Measurements from ENCODE around the gene SLC9A8.
A peak's percentile ranks its signal among the peaks of the same experiment; 100 is the strongest.
"Not testable (repeated sequence)": the region's sequence is repeated elsewhere in the genome, so short reads cannot be mapped to it uniquely, and the experiment has no call there.

The SLC9A8 gene

DNA sequence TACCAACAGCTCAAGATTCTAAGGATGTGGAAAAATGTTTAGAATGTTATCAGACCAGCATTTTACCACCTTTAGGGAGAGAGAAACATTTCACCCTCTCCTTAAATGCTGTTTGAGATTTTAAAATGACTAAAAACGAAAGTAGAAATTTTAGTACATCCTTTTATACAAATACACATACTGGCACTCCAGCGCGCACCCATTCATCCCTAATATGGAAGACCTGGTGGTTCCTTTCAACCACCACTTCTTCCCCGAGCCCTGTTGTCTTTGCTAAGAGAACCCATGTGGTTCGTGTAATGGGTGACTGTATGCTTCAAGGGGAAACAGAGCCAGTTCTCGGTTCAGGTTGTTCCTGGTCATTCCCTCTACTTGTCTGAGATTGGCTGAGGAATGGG lies 81.4 kb downstream of the SLC9A8 start:
- DNase-seq (ENCODE audit: low read depth) = no peak

DNA sequence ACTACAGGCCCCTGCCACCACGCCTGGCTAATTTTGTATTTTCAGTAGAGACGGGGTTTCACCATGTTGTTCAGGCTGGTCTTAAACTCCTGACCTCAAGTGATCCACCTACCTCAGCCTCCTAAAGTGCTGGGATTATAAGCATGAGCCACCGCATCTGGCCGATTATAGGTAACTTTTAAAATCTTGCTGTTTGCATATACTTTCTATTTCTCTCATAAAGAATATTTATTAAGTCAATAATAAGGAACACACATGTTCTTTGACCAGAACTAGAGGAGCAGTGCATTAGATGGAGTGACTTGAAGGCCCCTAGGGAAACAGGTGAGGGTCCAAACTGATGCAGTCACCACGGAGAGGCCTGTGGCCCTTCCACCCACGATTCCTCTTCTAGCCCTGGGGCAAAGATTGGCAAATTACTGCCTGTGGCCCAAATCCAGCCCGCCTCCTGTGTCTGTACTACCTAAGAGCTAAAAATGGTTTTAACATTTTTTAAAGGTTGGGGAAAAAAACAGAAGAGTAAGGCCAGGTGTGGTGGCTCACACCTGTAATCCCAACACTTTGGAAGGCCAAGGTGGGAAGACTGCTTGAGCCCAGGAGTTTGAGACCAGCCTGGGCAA lies 83.0 kb downstream of the SLC9A8 start:
- not testable (repeated sequence) for DNase-seq (ENCODE audit: low read depth)

DNA sequence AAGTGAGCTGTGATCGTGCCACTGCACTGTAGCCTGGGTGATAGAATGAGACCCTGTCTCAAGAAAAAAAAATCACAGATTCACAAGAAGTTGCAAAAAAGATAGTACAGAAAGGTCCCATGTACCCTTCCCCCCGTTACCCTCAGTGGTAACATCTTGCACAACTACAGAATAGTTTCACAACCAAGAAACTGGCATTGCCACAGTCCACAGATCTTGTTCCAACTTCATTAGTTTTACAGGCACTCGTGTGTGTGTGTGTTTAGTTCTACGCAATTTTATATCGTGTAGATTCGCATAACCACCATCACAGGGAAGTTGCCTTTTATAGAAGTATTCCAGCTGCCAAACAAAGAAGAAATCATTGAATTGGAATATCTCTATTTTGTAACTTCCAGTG lies 83.6 kb downstream of the SLC9A8 start:
- no peak for DNase-seq (ENCODE audit: low read depth)

DNA sequence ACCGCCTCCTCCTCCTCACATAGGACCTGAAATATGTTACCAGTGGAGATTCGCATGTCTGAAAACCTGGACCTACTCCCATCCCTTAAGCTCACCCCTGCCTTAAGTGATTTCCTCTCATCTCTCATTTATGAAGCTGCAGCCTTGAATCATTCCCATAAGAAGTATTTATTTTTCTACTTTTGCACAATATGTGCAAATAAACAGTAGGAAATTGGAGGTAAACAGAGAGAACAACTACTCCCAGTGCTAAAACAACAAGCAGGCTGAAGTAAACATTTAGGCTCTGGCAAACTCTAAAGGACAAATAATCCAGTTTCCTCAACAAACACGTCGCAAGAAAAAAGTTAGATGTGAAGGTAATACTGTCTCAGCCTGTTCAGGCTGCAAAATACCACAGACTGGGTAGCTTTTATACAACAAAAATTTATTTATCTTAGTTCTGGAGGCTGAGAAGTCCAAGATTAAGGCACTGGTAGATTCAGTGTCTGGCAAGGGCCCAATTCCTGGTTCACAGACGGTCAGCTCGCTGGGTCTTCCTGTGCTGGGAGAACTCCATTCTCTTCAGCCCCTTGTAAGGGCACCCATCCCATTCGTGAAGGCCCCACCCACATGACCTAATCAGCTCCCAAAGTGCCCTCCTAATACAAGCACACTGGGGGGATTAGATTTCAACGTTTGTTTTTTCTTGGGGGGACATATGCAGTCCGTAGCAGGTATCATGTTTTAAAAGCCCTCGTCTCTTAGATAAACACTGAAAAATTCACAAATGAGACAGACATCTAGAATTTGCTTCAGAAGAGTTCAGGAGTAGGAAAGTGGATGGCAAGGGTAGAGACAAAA lies 87.1 kb downstream of the SLC9A8 start:
- DNase-seq (ENCODE audit: low read depth) = no peak

DNA sequence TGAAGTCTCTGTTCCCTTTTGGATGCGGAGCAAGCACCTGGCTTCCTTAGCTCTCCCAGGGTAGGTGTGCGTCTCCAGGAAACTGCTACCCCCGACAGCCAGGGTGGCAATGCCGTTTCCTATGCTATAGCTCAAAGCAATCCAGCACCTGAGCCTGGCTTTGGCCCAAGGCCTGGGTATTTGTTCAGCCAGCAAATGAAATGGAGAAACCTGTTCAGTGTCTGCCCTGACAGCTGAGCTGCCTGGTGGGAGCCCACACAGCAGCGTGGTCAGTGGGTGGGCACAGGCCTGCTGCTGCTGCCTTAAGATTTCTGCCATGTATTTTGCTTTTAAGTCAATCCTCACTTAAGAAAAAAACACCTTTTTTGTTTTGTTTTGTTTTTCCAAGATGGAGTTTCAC lies 89.0 kb downstream of the SLC9A8 start:
- DNase-seq (ENCODE audit: low read depth) = no peak

DNA sequence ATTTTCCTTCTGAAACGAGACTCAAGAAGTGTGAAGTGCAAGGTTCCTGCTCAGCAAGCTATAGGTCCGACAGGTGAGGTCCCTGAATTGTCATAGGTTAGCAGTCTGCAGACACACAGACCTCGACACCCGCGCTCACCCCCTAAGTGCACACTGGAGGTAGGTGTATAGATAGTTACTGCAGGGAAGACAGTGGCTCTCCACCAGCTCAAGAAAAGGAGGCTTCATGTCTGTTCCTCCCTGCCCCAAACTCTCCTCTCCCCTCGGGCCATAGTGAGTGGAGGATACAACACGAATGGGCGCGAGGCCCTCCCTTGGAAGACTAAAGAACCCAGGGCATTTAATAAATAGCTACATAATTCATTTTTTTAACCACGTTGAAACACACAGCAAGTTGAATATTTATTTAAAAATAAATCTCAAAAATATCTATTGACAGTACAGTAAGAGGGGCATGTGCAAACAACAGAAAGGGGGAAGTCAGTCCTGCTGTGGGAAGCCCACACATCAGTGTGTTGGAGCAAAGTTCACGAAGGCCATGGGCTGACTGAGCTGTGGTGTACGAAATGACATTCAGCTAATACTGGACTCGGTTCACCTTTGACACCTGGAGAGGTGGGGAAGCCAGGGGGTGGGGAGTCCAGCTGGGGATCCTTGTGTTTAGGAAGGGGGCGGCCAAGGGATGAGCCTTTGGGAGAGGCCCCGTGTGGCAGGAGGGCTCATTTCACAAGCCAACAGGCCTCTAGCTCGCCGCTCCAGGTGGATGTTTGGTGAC lies 92.0 kb downstream of the SLC9A8 start:
- DNase-seq (ENCODE audit: low read depth) = no peak

DNA sequence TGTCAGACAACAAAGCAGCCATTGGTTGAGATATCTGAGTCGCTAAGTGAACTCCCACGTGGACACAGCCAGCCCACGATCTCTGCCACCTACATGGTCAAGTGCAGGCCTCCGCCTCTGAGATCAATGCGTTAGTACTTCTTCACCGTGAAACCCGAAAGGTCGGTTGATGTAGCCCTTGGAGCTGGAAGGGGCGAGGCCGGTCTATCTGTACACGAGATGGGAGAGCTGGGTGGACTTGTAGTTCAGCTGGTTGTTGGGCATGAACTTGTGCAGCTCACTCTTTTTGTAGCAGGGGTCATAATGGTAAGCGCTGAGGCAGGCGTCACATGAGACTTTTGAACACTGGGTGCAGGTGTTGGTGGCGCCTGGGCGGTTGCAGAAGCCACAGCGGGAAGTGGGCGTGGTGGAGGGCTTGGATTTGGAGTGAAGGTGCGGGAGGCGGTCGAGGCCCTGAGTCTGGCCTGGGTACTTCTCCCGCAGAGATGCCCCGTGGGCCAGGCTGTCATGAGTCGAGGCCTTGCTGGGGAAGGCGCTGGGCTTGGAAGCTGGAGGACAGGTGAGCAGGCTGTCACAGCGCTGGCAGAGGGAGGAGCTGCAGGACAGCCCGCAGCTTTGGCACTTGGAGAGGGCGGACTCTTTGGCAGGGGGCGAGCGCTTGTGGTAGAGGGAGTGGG lies 92.9 kb downstream of the SLC9A8 start:
- no peak for DNase-seq (ENCODE audit: low read depth)

DNA sequence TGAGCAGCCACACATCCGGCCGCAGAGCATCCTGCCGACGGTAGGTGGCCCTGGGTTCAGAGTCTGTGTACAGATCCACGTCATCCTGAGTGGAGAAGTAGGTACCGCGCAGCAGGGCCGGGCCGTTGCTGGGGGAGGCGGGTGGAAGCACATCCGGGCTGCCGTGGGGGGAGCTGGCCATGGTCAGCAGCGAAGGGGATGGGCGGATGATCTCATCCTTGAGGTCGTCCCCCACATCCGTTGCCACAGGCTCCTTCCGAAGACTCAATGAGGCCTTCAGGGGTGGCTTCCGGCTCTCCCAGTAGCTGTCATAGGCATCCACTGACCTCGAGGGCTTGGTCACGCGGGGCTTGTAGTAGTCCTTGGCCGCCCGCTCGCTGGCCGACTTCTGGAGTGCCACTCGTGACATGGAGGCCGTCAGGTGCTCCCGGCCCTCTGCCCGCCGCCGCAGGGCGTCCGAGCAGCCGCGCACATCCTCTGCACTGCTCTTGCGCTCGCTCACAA lies 93.5 kb downstream of the SLC9A8 start:
- DNase-seq (ENCODE audit: low read depth) = no peak

DNA sequence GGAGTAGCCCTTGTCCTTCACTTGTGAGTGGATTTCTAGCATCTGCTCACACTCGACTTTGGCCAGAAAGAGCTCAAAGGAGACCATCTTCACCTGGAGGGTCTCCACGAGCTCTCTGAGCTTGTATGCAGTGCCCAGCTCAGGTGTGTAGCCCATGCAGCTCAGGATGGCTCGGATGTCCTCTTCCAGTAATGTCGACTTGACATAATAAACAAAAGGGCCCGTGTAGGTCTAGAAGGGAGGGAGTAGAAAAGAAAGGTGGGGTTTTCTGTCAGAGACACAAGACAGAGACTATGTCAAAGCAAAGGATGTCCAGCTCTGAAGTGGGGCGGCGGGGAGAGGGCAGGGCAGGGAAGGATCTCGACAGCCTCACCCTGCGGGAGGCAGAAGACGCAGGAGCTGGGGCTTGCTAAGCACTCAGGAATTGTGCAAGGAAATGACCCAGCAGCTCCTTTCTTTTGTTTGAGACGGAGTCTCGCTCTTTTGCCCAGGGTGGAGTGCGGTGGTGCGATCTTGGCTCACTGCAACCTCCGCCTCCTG lies 94.1 kb downstream of the SLC9A8 start:
- DNase-seq (ENCODE audit: low read depth) = no peak

DNA sequence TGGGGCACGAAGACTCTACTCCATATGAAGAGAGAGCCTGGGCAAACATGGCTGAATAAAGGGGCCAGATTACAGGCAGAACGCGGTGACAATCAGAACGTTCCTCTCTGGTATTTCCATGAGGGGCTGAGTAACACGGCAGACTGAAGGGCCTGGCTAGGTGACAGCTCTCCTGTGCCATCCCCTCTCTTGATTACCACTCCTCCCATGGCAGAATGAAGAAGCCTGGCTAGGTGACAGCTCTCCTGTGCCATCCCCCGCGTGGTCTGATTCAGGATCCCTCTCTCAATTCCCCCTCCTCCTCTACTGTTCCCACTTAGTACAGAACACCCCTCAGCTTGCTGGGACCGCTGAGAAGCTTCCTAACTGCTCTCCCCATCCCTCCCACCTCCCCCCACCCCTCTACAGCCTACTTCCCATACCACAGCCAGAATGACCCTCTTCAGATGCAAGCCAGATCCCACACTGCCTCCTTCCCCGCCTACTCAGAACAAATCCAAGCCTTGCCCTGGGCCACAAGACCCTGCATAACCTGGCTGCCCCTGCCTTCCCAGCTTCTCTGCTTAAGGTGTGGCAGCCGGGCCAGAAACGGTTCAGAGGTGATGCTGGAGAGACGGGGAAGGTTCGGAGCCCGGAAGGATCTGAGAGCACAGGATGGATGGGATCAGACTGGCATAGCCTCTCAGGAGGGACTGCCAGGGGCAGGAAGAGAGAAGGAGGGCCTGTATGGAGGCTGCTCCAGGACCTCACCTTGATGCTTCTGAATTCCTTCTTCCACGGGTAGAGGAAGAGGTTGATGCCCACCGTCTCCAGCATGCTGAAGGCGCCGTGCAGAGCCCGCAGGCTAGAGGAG lies 95.0 kb downstream of the SLC9A8 start:
- DNase-seq (ENCODE audit: low read depth) = no peak

DNA sequence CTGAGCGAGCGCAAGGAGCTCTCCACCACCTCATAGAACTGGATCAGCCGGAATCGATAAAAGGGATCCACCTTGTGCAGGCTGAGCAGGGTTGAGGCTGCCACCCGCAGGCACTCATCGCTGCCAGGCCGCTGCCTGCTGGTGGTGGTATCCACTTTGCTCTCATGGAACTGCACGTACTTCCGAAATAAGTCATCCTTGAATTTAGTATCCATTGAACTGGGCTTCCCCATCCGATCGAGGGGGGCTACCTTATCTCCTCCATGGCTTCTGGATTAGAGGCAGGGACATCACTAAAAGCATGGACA lies 95.6 kb downstream of the SLC9A8 start:
- no peak for DNase-seq (ENCODE audit: low read depth)

DNA sequence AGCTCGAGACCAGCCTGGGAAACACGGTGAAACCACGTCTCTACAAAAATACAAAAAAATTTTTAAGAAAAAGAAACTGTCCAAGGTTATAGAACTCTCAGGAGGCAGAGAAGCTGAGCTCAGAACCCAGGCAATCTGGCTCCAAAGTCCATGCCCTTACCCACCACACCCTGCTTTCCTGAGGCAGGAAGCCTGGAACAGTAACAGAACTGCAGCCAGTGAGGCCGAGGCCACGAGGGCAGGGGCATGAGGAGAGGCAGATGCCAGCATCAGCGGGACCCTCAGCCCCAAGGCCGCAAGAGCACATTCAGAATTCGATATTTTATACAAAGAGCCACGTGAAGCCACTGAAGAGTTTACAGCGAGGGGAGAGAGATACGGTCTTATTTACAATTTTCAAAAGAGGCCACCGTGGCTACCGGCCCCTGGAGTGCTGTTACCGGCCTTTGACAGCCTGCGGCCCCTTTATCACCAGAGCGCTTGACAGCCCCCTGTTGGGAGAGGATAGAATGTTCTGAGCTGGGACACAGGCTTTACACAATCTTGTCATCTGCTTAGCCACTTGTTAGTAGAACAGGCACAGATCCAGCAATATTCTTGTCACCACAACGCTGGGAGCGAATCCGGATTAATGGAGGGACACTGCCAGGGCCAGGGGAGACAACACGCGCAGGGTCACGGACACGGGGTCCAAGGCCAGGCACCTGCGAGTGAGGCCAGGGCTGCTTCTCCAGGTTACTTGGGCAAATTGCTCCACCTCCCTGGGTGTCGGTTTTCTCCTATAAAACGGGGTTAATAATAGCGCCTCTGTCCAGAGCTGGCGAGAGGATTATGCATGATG lies 97.1 kb downstream of the SLC9A8 start:
- DNase-seq (ENCODE audit: low read depth) = no peak

DNA sequence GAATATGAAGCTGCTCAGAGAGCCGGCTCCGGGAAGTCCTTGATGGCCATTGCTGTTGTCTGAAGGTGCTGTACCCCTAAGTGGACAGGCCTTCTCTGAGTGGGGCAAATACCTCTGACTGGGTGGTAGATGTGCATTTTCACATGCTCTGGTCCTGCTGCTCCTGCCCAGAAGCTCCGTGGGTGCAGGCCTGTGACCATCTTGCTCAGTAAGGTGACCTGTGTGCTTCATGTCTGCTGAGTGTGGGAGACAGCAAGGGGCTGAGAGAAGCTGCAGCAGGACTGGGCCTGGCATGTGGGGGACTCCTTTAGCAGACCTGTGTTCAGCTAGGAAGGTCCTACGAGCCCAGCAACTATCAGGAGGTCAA lies 97.7 kb downstream of the SLC9A8 start:
- no peak for DNase-seq (ENCODE audit: low read depth)

DNA sequence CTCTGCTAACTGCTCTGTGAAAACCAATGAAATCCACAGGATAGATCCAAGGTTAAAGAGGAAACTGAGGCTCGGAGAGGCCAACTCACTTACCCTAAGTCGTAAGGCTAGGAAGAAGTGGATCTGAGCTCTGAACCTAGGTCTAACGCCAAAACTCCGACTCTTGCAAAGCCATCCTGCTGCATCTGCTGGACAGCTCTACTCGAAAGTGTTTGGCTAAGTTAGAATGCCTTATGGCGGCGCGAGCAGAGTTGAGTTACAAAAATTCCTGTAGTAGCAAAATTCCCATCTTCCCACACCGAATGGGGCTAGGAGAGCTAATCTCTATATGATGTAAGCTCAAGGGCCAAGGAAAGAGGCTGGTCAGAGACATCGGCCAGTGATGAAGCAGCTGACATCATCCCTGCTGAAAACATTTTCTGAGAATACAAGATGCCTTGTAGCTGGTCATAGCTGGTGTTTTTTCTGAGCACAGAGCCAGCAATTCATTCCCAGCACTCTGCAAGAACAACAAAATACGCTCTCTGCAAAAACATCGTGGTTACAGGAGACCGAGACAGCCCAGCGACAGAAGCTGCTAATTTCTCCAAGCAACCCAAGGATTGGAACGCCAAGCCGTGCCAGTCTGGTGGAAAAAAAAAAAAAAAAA lies 100.9 kb downstream of the SLC9A8 start:
- no peak for DNase-seq (ENCODE audit: low read depth)

DNA sequence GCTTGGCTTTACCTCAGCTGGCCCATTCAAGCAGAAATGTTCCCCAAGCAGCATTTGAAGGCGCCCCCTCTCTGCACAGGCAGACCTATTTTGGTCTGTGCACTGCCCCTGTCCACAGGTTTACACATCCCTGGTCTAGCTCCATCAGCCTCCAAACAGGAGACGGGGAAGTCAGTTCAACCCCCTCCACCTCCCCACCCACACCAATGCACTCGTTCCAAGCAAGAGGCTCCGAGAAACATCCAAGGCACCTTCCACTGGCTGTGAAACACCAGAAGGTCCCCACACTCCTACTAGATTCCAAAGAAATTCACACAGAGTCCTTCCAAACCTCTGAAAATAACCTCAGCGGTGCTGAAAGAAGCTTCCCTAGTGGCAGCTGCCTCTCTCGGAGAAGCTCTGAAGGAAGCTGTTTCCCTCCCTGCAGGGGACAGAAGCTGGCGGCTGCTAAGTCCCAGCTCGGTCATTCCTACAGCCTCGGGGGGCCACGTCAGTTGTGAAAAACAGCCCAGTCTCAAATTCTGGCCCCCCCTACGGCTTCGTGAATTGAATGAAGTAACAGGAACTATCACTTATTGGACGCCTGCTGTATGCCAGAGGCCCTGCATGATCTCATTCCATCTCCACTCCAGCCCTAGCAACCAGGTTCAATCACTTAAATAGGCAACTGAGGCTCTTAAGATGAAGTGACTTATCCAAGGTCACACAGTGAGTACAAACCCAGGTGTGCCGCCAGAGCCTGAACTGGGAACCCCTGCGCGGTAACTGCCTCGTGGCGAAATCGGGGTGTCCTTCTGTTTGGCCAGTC lies 101.9 kb downstream of the SLC9A8 start:
- DNase-seq (ENCODE audit: low read depth) = no peak

DNA sequence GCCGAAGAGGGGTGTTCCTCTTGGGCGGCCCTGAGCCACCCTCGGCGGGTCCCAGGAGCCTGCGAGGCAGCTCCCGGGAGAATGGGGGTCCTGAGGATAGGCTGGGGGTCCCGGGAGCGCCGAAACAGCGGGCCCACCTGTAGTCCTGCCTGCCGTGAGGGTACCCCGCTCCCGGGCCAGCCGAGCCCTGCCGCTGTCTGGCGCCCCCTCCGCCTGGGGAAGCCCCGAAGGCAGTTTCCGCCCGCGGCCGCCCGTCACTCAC lies 102.4 kb downstream of the SLC9A8 start:
- DNase-seq (ENCODE audit: low read depth) = no peak

DNA sequence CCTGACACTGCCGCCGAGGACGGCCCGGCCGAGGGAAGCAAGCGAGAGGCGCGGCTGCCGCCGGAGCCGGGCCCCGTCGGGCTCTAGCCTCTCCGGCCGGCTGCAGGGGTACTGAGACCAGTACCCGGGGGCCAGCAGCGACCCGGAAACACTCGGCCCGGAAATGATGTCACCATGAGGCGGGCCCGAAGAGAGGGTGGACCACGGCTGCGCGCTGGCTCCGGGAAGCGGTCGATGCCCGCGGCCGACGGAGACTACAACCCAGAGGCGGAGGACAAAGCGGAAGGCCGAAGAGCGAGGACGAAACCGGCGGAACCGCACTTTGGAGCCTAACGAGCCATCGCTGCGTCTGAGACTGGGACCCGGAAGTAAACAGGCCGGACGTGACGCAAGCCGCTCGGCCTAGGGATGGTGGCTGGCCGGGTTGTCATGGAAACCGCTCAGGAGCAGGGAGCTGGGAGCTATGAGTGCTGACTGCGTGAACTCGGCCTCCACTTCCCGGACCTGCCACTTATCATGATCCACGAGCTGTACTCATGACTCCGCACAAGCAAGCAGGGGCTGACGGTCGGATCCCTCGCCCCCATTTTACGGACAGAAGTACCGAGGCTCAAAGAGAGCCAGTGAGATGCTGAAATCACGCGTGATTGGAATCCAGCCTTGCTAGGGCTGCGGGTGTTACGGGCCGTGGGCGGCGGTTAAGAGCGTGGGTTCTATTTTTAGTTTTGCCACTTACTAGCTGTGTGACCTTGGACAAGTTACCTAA lies 102.9 kb downstream of the SLC9A8 start, which contains the start of gene SPATA2:
Gene SPATA2 (minus strand): TSS at position 150 of the 766 bp plus-strand sequence. CDS start 7,039 bp downstream, outside the sequence.
- DNase-seq (ENCODE audit: low read depth) = peak; percentile 84

All from stimulated activated CD8-positive, alpha-beta memory T cell treated with anti-CD3 and anti-CD28 coated beads, Interleukin-12 subunit alpha, Interleukin-12 subunit beta, amount 100 ng/mL, for 4 hours (primary cell).